WTC11 (cell line): ENCODE data around the gene ORM1.
"Not testable (repeated sequence)": the region's sequence is repeated elsewhere in the genome, so short reads cannot be mapped to it uniquely, and the experiment has no call there.

Source experiments
- FOXK1 ChIP-seq: sonication (generic); formaldehyde crosslinking; IDR thresholded peaks from 2 replicates; pipeline ENCODE4 v1.8.0; 2022; ENCODE audit warnings: mild to moderate bottlenecking, moderate library complexity, missing genetic modification reagents
- JUN ChIP-seq: sonication (generic); formaldehyde crosslinking; IDR thresholded peaks from 2 replicates; pipeline ENCODE4 v1.8.0; 2023; ENCODE audit warnings: mild to moderate bottlenecking, missing genetic modification reagents
- KAT7 ChIP-seq: sonication (generic); formaldehyde crosslinking; IDR thresholded peaks from 2 replicates; pipeline ENCODE4 v1.8.1; 2023; ENCODE audit warnings: missing genetic modification reagents, mild to moderate bottlenecking, borderline replicate concordance
- RORB ChIP-seq: fragments of 250-450 bp; sonication (Bioruptor Pico); IDR thresholded peaks from 2 replicates; pipeline ENCODE4 v1.9.0; 2021; ENCODE audit warnings: mild to moderate bottlenecking
- ZBTB43 ChIP-seq: sonication (generic); formaldehyde crosslinking; IDR thresholded peaks from 2 replicates; pipeline ENCODE4 v1.8.1; 2023; ENCODE audit warnings: mild to moderate bottlenecking, missing genetic modification reagents
- ZNF121 ChIP-seq: sonication (generic); formaldehyde crosslinking; IDR thresholded peaks from 2 replicates; pipeline ENCODE4 v1.8.0; 2023; ENCODE audit warnings: missing genetic modification reagents
- ZNF138 ChIP-seq: sonication (generic); formaldehyde crosslinking; conservative IDR thresholded peaks from 2 replicates; pipeline ENCODE4 v1.8.1; 2022; ENCODE audit warnings: mild to moderate bottlenecking, moderate library complexity, missing genetic modification reagents
- ZNF423 ChIP-seq: fragments of 250-450 bp; sonication (Bioruptor Pico); IDR thresholded peaks from 2 replicates; pipeline ENCODE4 v2.1.2; 2022; ENCODE audit warnings: mild to moderate bottlenecking, moderate library complexity
- TF ChIP-seq, protein P1 (sequence below): fragments of 200-600 bp; IDR thresholded peaks from 2 replicates; pipeline ENCODE4 v1.8.0; 2022; ENCODE audit warnings: antibody characterized with exemption
- TF ChIP-seq, protein P2 (sequence below): sonication (generic); formaldehyde crosslinking; IDR thresholded peaks from 2 replicates; pipeline ENCODE4 v1.8.0; 2023; ENCODE audit warnings: missing genetic modification reagents, mild to moderate bottlenecking, borderline replicate concordance
- TF ChIP-seq, protein P3 (sequence below): sonication (generic); formaldehyde crosslinking; IDR thresholded peaks from 2 replicates; pipeline ENCODE4 v1.8.1; 2023; ENCODE audit warnings: mild to moderate bottlenecking, moderate library complexity, missing genetic modification reagents
- TF ChIP-seq, protein P4 (sequence below): sonication (generic); formaldehyde crosslinking; IDR thresholded peaks from 2 replicates; pipeline ENCODE4 v1.8.0; 2022; ENCODE audit warnings: mild to moderate bottlenecking, missing genetic modification reagents

GRCh38 chr9:114332474-114333040 is 9.7 kb downstream of the ORM1 start:
- TF ChIP-seq, protein P1, sequence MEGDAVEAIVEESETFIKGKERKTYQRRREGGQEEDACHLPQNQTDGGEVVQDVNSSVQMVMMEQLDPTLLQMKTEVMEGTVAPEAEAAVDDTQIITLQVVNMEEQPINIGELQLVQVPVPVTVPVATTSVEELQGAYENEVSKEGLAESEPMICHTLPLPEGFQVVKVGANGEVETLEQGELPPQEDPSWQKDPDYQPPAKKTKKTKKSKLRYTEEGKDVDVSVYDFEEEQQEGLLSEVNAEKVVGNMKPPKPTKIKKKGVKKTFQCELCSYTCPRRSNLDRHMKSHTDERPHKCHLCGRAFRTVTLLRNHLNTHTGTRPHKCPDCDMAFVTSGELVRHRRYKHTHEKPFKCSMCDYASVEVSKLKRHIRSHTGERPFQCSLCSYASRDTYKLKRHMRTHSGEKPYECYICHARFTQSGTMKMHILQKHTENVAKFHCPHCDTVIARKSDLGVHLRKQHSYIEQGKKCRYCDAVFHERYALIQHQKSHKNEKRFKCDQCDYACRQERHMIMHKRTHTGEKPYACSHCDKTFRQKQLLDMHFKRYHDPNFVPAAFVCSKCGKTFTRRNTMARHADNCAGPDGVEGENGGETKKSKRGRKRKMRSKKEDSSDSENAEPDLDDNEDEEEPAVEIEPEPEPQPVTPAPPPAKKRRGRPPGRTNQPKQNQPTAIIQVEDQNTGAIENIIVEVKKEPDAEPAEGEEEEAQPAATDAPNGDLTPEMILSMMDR: not testable (repeated sequence)
- not testable (repeated sequence) for TF ChIP-seq FOXK1 (CRISPR knock-in tag); ZBTB43 (CRISPR knock-in tag); KAT7 (CRISPR knock-in tag); ZNF121 (CRISPR knock-in tag); RORB; ZNF138 (CRISPR knock-in tag); JUN (CRISPR knock-in tag); ZNF423 (CRISPR knock-in tag)
- TF ChIP-seq, protein P2, sequence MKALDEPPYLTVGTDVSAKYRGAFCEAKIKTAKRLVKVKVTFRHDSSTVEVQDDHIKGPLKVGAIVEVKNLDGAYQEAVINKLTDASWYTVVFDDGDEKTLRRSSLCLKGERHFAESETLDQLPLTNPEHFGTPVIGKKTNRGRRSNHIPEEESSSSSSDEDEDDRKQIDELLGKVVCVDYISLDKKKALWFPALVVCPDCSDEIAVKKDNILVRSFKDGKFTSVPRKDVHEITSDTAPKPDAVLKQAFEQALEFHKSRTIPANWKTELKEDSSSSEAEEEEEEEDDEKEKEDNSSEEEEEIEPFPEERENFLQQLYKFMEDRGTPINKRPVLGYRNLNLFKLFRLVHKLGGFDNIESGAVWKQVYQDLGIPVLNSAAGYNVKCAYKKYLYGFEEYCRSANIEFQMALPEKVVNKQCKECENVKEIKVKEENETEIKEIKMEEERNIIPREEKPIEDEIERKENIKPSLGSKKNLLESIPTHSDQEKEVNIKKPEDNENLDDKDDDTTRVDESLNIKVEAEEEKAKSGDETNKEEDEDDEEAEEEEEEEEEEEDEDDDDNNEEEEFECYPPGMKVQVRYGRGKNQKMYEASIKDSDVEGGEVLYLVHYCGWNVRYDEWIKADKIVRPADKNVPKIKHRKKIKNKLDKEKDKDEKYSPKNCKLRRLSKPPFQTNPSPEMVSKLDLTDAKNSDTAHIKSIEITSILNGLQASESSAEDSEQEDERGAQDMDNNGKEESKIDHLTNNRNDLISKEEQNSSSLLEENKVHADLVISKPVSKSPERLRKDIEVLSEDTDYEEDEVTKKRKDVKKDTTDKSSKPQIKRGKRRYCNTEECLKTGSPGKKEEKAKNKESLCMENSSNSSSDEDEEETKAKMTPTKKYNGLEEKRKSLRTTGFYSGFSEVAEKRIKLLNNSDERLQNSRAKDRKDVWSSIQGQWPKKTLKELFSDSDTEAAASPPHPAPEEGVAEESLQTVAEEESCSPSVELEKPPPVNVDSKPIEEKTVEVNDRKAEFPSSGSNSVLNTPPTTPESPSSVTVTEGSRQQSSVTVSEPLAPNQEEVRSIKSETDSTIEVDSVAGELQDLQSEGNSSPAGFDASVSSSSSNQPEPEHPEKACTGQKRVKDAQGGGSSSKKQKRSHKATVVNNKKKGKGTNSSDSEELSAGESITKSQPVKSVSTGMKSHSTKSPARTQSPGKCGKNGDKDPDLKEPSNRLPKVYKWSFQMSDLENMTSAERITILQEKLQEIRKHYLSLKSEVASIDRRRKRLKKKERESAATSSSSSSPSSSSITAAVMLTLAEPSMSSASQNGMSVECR: not testable (repeated sequence)
- TF ChIP-seq, protein P3, sequence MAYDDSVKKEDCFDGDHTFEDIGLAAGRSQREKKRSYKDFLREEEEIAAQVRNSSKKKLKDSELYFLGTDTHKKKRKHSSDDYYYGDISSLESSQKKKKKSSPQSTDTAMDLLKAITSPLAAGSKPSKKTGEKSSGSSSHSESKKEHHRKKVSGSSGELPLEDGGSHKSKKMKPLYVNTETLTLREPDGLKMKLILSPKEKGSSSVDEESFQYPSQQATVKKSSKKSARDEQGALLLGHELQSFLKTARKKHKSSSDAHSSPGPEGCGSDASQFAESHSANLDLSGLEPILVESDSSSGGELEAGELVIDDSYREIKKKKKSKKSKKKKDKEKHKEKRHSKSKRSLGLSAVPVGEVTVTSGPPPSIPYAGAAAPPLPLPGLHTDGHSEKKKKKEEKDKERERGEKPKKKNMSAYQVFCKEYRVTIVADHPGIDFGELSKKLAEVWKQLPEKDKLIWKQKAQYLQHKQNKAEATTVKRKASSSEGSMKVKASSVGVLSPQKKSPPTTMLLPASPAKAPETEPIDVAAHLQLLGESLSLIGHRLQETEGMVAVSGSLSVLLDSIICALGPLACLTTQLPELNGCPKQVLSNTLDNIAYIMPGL (CRISPR knock-in tag): not testable (repeated sequence)
- TF ChIP-seq, protein P4, sequence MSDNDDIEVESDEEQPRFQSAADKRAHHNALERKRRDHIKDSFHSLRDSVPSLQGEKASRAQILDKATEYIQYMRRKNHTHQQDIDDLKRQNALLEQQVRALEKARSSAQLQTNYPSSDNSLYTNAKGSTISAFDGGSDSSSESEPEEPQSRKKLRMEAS: not testable (repeated sequence)
